ENCODE data around the gene SFXN5.
"Not testable (repeated sequence)": the region's sequence is repeated elsewhere in the genome, so short reads cannot be mapped to it uniquely, and the experiment has no call there.

SFXN5 gene

DNA sequence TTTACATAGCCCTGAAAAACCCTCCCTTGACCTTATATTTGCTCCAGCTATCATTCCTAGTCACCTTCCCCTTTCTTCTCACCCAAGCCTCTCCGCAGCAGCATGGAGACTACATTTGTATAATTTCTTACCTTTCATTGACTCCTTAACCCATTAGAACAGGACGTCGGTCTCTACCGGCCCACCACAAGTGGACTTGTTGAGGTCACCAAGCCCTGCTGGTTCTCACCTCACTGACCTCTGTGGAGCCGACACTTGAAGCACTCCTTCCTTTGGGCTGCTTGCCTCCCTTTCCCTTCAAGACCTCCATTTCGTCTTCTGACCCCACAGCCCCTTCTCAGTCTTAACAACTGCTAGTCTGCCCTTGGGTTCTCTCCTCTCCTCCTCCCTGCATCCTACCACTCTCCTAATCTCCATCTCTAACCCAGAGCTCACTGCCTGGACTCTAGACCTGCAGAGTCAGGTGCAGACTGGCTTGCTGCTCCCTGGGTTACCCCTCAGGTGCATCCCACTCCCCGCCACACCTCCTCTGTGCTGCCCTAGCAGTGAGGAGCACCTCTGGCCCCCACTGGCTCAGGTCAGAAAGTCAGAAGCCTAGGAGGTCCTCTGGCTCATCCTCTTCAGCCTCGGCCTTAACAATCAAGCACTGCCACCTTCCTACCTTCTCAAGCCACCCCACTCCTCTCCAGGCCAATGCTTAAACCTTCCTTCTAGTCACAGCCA is 5.3 kb upstream of the SFXN5 start:
- DNase-seq, result no peak

DNA sequence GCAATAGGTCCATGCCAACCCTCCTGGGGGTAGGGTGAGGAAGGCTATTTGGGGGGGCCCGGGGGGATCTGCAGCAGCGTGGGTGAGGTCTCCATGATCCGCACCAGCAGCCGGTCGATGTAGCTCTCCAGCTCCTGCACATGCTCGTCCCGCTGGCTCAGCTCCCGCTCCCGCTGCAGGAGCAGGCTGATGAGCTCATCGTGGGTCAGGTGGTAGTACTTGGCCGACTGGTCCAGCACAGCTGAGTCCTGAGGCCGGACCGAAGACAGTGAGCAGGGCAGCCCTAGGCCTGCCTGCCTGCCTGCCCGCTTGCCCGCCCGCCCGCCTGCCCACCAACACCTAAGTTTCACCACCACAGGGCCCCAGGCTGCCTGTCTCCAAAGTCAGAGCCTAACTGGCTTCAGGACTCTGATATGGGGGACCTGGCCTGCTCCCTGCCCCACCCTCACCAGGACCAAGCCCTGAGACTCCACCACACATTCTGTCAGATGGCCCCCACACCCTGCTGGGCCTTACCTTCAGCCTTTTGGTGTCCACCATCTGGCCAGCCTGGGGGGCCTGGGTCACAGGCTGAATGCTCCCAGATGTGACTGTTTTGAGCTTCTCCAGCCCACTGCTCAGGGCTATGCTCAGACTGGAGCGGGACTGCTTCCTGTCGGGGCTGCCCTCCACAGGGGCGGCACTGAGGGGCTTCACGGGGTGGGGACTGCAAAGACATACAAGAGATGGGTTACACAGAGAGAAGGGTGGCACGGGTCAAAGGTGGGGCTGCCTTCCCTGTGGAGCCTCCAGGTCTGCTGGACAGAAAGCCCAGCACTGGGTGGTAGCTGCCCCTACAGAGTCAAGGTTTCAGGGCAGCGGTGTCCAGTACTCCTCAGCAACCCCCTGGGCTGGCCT is 4.2 kb upstream of the SFXN5 start:
- DNase-seq, result no peak

DNA sequence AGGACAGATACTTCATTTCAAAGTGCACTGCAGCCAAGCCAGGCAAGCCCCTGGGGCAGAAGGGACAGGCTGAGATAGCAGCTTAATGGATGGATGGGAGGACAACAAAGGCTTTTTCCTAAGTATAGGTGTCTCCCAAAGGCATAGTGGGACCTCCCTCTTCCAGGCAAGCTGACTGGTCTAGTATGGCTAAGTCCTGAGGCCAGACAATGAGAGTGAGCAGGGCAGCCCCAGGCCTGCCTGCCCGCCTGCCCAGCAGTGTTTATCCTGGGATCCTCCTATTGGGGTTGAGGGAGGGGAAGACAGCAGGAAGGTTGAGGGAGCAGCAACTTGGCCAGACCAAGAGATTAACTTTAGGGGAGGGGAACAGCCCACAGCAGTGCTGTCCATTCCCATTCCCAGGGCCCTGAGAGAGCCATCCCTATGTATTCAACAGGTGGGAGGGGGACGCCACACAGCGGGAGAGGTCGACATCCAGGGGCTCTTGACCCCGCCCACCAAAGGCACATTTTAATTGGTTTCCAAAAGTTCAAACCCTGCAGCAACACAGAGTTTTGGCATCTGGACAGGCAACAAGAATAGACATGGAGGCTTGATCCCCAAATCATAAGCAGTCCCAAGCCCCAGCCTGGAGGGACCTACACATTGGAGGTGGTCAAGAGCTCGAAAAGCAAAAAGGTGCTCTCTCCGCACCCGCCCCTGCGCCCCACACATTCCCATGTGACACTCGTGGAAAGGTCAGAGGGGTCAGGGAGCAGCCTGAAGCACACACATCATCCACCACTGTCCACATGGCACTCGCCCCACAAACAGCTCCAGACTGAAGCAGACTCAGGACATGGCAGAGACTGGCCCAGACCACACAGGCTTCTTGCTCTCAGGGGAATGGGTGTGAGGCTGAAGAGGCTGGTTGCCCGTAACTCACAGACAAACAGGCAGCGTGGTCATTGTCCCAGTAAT is 2.9 kb upstream of the SFXN5 start:
- no peak for DNase-seq

DNA sequence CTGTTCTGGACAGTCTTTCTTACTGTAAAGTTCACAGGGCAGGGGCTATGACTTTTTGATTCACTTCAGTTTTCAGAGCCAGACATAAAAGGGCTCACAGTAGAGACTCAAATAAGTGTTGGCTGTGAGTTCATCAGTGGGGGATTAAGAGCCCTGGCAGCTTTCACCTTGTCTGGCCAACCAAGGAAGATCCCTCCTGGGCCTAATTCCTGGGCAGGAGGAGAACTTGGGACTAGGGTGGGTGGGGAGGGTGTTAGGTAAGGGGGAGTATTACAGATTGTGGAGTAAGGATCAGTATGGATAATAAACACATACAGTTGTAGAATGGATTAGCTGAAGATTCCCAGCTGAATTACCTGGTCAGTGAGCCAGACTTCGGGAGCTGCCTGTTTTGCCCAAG is 904 bp upstream of the SFXN5 start:
- no peak for DNase-seq

DNA sequence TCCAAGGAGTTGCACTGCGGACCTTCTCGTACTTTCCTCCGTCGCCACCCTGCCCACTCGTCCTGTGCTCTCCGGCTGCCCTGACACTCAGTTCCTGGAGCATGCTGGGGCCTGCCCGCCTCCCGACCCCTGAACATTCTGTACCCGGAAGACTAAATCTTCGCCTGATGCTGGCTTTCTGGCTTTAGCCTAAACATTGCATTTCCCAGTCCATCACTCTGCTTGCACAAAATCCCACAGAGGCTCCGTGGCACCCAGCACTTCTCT is 550 bp upstream of the SFXN5 start:
- no peak for DNase-seq

DNA sequence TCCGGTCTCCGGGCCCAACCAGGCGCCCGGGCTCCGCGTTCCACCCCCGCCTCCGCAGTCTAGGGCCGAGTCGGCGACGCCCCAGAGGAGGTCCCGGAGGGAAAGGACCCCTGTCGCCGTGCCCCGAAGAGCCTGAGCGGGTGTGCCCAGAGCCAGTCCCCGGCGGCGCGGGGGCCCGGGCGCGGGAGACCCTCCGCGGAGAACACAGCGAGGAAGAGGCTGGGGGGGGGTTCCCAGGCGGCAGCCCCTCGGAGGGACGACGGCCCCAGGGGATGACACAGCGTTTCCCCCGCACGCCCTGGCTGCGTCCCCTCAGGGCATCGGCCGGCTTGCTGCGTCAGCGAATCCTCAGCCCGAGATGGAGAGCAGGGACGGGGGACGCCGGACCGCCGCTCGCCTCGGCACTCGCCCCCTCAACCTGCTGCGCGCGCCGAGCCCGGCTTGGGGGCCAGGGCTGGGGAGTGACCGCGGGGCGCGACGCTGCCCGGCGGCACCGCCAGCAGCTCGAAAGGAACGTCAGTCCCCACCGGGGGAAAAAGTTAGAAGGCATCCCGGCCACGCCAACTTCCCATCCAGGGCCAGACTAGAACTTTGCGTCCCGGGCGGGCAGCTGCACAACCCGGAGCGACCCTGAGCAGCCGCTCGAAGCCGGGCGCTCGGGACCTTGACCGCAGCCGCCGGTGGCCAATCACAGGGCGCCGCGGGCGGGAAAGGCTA is 711 bp downstream of the SFXN5 start:
- peak; percentile 36 for DNase-seq

DNA sequence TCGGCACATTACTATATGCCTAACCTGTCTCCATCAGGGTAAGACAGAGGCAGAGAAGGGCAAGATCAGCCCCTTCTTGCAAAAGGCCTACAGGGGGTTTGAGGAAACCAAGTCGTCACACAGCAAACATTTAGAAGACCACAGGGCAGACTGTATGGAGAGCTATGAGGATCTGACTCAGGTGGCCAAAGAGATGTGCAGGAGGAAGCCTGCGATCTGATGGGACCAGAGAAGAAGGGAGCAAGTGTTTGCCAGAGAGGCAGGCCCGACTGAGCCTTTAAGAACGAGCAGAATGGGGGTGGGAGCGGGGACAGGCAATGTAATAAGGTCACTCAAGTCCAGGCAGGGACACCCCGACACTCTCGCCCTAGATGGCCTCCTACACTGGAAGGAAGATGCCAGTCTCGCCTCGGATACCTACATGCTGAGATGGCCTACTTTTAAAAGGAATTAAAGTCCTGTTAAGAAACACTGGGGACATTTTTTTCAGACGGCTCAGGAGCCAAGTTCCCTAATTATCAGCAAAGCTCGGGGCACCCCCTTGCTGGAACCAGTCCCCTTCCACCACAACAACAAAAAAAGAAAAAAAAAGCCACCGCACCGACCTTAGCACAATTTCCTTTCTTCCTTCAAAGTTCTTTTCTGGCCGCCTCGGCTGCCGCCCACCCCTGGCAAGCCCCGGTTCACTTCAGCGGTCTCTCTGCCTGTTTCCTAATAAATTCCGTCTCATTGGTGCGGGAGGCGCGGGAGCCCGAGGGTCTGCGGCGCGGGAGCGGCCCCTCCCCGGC is 1.5 kb downstream of the SFXN5 start:
- DNase-seq, result no peak

DNA sequence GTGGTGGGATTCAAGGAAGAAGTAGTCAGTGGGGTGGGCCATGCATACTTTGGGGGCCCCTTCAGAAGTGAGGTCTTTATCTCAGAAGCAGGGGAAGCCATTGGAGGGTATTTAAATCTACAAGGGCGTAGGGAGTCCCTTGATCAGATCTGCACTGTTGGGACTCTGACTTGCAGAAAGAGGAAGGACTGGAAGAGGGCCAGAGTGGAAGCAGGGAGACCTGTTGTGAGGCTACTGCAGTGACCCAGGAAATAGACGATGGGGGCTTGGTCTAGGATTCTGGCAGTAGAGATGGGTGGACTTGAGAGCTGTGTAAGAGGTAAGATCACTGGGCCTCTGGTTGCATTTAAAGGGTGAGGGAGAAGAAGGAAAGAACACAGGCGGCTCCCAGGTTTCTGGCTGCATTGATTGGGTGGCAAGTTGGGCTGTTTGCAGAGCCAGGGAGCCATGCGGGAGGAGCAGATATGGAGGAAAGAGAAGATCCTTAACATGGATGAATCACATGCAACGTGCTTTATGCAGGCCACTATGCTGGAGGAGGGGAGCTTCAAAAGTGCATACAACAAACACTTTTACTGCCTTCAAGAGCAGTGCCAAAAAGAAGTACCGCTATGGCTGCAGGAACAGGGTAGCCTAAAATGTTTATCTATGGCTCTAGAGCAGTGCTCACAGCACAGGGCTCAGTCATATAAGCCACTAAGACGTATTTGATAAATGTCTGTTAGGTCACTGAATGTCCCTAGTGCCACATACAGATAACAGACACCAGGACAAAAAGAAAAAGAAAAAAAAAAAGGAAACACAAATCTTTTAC is 2.3 kb downstream of the SFXN5 start:
- DNase-seq, result no peak

DNA sequence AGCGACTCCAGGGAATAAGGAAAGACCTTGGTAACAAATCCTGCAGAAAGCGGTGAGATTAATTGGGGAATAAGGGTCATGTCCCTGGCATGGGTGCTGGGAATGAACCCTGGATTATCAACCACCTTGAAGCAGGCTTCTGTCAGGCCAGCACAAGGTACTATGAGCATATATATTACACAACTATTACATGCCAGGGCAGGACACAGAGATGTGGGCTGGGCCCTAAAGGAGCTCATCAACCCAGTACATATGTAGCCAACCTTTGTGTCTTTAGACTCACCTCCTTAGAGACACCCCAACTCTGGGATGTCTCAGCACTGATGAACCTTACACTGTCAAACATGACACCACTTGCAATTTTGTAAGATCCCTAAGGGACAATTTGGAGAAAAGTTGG is 3.4 kb downstream of the SFXN5 start:
- no peak for DNase-seq

DNA sequence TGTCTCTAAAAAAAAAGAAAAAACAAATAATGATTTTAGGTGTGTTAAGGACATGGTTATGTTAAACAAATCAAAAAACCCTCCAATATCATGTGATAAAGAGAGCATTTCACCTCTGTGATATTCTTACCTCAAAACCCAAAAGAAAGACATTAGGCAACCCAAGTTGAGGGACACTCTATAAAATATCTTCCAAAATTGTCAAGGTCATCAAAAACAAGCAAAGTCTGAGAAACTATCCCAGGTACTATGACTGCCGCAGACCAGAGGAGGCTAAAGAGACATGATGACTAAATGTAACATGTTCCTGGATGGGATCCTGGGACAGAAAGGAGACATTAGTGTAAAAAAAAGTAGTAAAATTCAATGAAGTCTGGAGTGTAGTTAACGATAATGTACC is 4.5 kb downstream of the SFXN5 start:
- DNase-seq, result no peak

DNA sequence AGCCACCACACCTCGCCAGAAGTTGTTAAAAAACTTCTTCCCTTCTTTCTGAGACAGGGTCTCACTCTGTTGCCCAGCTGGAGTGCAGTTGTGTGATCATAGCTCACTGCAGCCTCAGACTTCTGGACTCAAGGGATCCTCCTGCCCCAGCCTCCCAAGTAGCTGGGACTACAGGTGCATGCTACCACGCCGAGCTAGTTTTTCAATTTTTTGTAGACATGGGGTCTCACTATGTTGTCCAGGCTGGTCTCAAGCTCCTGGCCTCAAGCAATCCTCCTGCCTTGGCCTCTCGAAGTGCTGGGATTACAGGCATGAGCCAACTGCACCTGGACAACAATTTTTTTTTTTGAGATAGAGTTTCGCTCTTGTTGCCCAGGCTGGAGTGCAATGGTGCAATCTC is 6.4 kb downstream of the SFXN5 start:
- DNase-seq, result not testable (repeated sequence)

DNA sequence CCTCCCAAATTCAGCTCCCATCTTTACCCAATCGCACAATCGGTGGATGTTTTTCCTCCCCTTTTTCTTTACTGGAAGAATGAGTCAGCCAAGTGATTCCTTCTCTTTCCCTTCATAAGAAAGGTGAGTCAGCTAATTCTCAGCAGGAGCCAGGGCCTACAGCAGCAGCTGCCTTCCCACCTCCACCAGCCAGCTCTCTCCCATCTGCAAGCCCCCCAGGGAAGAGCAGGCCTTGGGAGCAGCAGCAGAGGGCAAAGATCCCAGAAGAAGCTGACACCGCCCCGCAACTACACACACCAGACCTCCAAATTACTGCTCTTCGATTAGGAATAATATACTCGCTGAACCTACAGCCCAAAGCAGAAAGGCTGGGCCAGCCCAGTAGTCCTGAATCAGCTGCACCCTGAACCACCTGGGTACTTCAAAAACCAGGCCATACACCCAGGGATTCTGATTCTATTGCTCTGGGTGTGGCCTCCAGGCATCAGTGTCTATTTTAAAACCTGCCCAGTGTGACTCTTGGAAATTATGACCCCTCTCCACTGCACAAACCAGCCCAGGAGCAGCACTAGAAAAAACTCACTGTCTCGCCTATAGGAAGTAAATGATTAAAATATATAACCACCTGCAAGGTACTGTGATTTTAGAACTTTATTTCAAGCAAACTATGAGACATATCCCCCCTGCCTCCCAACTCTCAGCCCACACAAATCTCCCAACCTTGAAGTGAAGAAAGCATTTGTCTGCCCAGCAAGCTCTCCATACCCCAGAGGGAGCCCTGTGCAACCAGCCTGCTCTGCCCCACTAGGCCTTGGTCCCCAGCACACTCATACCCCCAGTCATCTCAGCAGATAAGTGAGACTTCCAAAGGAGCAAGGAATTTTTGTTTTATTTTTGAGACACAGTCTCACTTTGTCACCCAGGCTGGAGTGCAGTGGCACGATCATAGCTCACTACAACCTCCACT is 7.3 kb downstream of the SFXN5 start:
- peak; percentile 88 for DNase-seq

DNA sequence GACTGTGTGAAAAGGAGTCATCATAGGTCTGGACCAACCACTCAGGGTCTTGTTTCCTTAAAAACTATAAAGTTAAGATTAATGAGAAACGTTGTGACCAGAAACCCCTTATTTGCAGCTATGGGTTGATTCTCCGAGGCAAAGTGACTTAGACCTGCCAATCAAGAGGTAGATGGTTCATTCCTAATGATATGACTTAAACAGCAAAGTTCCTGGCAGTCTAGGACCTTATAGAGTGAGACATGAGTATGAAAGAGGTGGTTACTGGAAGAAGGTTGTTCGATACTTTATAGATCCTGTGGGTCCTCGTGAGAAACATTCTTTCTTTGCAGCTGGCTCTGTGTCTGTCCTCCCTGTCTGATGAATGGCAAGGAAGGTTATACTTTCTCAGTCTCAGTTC is 8.0 kb downstream of the SFXN5 start:
- DNase-seq, result no peak

DNA sequence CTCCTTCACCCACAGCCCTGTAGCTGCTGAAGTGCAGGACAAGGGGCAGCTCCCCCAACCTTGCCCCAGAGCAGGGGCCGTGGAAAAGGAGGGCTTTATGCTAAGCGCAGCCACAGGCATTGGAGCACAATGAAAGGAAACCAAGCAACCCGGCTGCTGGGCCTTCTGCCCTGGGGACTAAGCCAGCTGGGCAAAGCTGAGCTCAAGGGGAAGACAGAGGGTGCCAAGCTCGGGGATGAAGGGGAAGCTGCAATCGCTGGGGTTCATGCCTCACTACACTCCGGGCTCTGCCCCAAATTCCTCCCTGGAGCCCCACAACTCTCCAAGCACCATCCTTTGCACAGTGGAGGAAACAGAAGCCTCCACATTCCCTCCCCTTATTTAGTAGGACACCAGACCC is 12.4 kb downstream of the SFXN5 start:
- no peak for DNase-seq

DNA sequence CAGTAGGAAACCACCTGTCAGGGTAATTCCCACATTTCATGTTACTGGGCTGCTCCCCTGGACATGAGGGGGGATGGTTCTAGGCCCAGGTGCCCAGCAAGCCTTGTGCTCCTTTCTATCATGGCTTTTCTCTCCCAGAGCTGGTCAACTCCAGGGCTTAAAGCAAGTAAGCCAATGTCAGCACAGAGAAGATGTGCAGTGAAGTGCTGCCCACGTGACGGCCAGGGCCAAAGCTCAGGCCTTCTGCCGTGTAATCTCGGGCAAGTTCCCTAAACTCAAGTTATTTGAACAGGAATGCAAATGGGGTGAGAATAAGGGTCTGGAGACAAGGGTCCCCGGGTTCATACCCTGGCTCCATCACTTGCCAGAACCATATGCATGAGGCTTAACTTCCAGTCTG is 16.5 kb downstream of the SFXN5 start:
- no peak for DNase-seq

DNA sequence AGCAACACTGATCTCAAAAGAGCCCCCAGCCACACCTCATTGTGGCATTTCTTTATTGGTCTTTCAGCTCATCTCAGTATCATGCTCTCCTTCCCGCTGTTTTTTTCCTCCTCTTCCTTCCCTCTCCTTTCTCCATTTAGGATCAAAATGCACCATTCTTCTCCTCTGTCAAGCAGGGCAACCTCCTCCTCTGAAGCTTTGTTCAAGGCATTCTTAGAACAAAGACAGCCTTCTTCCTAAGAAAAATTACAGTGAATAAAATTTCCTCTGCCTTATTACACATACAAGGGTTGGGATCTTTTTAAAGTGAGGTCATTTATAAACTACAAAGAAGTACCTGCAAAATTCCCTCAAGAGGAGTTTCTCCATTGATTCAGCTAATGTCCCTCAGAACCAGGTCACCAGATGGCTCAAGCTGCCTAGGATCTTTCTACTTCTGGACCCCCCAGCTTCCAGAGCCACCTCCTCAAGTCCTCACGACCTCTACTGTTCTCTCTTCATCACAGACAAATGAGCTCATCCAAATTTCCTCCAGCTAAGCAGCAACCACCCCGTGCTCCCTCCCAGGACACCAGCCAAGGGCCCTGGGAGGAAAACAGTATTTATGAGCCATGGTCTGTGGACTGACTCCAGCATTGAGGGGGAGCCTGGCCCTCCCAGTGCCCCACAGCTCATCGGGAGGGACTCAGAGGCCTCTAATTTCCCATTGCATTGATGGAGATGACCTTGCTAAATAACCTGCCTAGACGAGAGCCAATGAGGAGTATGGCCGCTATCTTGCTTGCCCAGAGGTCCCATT is 18.0 kb downstream of the SFXN5 start:
- no peak for DNase-seq

DNA sequence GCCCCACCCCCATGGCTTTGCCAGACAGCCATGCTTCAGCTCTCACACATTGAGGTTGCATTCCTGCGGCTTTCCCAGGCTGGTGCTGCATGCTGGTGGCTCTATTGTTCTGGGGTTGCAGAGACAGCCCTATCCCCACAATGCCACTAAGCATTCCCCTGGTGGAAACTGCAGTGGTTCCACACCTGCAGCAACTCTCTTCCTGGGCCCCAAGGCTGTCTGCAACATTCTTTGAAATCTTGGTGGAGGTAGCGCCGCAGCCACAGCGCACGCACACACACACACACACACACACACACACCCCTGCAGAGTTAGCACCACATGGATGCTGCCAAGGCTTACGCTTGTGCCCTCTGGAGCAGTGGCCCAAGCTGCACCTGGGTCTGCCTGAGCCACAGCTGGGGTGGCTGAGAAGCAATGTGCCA is 21.4 kb downstream of the SFXN5 start:
- peak; percentile 64 for DNase-seq

DNA sequence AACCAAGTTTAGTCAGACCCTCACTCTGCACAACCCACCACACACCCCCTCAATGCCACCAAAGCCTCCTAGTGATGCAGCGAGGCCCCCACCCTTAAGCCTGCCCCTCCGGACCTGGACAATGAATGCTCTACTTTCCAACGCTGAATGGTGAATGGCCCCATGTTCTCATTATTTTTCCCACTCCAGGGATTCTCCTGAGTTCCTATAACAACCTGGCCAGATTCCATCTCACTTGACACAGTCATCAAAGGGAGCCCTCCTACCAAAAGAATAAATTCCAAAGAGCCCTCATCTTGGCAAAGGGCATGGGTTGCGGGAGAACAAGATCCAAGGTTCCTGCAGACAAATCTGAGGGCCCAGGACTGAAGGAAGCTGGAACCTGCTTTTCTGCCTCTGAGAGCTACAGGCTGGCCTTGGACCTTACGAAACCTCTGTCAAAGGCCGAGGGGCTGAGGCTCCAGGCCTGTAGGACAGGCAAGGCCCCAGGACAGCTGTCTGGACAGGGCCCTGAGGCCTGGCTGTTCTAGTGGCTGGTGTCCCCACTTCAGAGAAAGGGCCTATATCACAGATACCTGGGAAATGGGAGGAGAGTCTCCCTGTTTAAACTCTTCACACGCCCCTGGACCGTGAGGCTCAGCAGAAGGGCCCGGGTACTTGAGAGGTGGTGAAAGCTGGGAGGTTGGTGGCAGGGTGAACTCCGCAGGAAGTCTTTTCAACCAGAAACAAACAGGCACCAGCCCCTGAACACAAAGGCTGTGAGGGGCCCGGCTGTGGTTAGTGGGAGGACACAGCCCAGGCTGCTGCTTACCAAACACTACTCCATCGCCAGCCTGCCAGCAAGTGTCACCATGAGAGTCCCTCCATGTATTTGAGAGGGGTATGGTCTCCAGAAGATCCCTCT is 27.3 kb downstream of the SFXN5 start:
- no peak for DNase-seq

Data from fibroblast of skin of right biceps (primary cell).